Activated effector memory CD4-positive, alpha-beta T cell treated with Interleukin-2 at 50 U/mL for 16 hours (primary cell): ENCODE data around the gene LARP1.

Experiments used
- DNase-seq: peaks from one replicate; pipeline ENCODE4 v3.0.0-alpha.2; 2020

Gene LARP1

DNA sequence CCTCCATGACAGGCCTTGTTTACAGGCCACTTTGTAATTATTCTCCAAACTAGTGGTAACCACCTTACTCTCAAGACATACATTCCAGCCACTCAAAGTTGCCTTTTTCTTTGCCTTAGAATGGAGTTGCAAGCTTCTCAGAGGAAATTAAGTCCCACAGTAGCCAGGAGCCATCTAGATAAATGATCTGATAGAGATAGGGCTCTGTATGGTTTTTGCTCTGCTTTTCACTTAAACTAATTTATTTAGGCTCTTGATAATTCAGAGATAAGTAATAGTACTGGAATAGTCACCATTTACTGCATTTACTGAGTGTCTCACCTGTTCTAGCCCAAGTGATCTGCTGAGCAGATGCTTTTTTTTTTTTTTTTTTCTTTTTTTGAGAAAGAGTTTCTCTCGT lies 7.5 kb downstream of the LARP1 start:
- no peak for DNase-seq

GRCh38 chr5:154764967-154765366 lies 9.8 kb downstream of the LARP1 start:
- no peak for DNase-seq

DNA sequence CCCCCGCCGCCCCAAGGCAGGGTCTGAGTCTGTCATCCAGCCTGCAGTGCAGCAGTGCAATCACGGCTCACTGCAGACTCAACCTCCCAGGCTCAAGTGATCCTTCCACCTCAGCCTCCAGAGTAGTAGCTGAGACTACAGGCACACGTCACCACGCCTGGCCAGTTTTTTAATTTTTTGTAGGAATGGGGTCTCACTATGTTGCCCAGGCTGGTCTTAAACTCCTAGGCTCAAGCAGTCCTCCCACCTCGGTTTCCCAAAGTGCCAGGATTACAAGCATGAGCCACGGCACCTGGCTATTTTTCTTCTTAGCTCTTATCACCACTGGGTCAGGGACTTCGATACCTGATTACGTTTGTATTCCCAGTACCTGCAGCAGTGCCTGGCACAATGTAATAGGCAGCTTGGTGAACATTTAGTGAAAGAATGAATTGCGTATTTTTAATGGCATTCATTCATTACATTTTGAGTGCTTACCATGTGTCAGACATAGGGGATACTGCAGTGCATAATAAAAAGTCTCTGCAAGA lies 10.3 kb downstream of the LARP1 start:
- no peak for DNase-seq

DNA sequence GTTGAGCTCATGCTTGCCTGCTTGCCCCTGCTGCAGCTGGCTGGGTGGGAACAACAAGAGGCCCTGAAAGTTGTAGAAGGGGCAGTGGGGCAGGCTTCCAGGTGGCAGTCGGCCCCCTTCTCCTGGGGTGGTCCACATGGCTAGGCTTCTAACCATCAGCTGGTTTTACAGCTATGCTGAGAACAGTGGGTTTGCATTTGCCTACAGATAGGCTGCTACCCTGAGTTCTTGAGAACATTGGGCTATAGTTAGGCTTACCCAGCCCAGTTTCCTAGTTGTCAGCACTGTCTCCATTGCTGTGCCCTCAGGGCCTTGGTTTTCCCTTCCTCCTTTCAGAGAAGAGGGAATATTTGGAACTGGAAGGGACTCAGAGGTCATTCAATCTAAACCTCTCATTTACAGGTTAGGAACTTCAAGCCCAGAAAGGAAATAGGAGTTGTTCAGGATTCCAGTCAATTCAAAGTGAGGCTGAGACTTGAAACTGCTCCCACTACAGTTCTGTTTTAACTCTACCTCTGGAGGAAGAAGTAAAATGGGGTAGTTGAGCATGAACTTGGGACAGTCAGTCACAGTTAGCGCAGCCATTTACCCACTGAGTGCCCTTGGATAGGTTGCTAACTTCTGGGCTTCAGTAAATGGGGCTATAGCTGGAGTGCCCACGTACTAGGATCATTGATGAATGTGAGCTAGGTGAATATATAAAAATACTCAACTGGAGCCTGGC lies 11.5 kb downstream of the LARP1 start:
- DNase-seq, result no peak

DNA sequence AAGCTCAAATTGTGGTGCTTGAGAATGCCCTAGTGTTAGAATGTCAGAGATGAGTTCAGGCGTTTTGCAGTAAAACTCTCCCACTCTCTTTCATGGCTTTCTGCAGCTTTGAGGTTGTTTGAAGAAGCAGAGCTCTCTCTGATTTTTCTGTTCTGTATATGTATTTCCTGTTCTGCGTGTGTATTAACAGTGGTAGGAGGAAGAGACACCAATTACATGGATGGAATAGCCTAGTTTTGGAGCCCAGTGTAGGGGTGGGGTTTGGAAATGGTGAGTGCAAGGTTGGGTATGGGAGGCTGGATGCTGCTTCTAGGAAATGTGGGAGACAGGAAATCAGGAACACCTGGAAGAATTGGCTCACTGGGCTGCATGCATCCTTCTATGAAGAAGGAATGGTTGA lies 12.4 kb downstream of the LARP1 start:
- DNase-seq, result no peak

GRCh38 chr5:154768207-154768606 lies 13.0 kb downstream of the LARP1 start:
- DNase-seq, result no peak

GRCh38 chr5:154770111-154770510 lies 14.9 kb downstream of the LARP1 start:
- no peak for DNase-seq

- DNase-seq, result no peak
Measured at GRCh38 chr5:154771383-154771901, 16.3 kb downstream of the LARP1 start.

DNA sequence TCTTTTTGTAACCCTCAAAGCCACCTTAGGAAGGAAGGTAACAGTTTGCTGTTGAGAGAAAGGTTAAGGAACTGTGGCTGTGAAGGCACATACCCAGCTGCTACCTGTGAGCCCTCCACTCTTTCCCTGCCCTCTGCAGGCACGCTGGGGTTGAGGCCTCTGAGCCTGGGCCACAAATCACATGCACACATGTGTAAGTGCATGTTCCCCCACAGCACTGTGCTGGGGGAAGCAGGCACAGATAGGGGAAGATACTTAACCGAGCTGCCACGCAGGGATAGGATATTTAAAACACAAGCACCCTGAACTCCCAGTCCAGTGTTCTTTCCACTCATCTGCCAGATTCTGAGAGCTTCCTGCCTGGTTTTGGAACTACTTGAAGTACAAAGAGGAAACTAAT lies 18.1 kb downstream of the LARP1 start:
- DNase-seq, result no peak

- DNase-seq, result no peak
Measured at GRCh38 chr5:154776167-154776566, 21.0 kb downstream of the LARP1 start.

- no peak for DNase-seq
Measured at GRCh38 chr5:154778534-154778933, 23.4 kb downstream of the LARP1 start.

DNA sequence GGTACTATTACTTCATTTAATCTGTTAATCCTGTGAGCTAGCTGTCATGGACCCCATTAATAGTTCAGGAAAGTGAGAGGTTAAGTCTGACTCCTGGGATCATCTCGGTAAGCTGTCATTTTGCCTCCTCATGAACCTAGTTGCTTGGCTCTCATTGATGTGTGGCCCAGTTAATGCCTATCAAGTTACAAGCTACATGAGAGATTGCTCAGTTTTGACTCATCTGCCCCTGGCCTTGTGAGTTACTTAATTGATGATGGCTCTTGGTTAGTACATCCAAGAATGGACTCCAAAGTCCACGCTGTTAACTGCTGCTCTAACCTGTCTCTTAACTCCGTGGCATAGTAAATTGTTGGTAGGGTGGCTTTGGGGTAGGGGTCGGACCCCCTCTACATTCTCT lies 23.9 kb downstream of the LARP1 start:
- no peak for DNase-seq

DNA sequence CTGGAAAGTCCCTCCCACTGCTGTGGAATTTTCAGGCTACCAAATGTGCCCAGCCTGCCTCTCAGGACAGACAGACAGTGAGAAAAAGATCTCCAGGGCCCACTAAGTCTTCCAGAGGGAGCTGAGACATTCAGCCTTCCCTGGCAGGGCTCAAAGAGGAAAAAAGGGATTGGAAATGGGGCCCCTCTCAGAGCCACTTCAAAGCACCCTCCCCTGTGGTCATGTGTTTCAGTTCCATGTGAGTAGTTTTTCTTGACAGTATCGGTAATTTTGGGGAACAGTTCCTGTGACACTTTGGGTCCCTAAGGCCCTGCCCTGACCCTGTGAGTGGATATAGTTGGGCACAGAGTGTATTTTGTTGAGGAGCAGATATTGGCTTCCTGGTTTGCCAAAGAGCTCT lies 25.0 kb downstream of the LARP1 start:
- no peak for DNase-seq

- no peak for DNase-seq
Measured at GRCh38 chr5:154782326-154782725, 27.1 kb downstream of the LARP1 start.

DNA sequence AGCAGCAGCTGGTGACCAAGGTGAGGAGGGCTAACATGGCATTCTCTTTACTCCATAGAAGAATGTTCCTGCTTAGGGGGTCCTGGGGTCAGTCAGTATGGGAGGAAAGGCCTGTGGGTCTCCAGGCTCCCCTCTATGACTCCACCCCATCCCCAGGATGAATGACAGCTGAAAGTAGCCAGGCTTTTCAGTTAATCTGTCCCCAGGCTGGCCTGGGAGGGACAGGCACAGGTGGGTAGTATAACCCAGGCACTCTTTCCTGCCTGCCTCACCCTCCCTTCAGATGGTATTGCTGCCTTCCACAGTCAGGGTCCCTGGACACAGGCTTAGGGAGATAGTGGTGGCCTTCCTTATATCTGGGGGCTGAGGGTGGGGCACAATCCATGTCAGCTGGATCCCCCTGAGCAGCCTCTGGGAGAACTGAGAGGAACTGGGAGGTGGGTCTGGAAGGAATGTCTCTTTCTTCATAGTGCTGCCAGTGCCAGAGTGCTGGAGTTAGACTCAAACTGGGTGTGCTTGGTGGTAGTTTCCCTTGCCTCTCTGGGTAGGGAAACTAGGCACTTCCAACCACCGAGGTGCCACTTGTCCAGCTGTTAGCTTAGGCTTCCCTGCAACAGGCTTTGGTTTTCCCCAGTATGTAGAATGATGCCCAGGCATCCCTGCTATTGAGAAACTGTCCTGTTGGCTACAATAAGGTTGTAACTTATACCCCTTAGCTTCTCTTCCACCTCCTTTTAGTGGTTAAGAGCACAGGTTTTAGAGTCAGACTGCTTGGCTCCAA lies 27.8 kb downstream of the LARP1 start:
- no peak for DNase-seq

DNA sequence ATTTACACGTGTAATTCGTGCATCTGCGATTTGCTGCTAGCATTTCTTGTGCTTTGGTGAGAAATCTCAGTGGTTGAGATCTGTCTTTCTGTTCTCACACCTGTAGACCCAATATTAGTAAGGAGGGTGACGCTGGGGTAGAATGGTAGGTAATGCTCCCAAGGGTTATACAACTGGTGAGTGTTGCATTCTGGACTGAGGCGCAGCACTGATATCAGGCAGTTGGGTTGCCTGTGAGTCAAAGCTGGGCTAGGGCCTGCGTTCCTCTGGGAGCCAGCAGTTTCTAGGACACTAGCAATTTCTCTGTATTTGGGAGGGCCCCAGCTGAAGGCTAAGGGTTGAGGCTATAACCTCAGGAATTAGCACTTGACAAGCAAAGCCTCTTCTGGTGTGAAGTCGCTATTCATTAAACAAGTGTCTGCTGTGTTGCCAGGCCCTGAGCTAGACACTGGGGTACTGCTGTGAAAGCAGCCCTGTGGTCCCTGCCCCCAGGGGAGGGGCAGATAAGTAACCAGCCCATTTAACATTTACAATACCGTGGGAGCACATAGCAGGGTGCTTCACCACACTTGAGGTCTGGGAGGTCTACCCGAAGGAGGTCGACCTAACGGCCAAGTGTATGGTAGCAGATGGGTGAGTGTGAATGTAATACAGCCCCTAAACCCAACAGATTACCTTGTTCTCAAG lies 28.7 kb downstream of the LARP1 start:
- DNase-seq, result no peak

DNA sequence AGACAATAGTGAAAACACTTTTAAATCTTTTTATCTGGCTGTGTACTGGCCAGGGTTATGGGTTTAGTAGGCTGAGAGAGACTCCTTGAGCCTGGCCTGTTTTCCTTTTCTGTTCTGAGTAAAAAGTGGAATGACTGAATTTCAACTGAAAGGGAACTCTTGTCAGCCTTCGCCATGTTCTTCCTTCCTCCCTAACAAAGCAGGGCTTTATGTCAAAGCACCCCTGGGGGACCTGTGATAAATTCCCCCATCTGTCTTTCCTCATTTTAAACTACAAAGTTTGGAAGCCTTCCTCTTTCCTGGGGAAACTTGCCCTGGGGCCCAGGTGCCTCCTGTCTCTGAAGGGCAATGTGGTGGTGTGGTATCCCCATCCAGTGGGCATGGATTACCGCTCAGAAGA lies 29.7 kb downstream of the LARP1 start:
- no peak for DNase-seq

DNA sequence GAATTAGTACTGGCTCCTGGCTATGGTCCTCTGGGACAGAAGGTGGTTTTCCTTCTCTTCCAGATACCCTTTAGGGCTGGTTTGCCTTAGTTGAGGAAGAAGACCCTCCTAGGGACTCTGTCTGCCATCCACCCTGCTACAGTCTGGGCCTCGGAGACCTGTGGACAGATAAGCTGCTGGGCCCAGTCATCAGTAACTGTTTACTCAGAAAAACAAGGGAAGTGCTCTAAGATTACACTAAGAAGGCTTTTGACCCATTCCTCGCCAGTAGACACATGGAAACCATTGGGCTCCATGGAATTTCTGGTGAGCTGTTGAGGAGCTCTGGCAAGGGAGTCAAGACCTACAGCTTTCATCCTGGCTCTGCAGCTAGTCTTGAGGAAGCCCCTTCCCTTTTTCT lies 31.2 kb downstream of the LARP1 start:
- DNase-seq, result no peak

DNA sequence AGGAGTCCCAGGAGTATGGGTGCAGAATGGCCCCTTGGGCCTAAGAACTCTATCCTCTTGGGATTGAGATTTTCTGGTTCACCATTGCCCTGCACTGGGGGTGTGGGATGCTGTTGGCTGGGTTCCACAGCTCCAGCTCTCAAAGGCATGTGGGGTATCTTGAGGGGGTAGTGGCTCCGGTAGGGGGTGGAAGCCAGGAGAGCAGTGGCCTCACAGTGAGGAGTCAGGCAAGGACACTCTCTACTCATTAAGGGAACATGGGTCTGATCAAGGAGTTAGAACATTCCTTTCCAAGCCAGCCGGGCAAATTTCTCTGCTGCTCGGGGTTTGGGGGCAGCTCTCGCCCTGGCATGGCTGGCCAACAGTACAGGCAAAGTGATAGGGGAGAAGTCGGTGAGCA lies 33.0 kb downstream of the LARP1 start:
- no peak for DNase-seq

DNA sequence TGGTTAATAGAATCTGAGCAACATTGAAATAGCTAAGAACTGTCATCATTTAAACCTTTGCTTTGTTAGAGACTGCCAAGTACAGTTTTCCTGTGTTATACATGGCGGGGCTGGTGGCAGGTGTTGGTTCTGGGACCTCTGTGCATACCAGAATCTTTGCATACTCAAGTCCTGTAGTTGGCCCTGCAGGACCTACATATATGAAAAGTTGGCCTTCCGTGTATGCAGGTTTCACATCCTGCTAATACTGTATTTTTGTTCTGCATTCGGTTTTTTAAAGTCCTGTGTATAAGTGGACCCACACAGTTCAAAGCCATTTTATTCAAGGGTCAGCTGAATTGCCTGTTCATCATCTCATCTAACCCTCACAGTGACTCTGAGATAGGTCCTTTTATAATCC lies 36.4 kb downstream of the LARP1 start:
- DNase-seq, result no peak

GRCh38 chr5:154793599-154794524 lies 38.7 kb downstream of the LARP1 start:
- no peak for DNase-seq

GRCh38 chr5:154794525-154795234 lies 39.5 kb downstream of the LARP1 start:
- no peak for DNase-seq
